ENCODE results near the gene RNASEH2B.

GRCh38 chr13:50864492-50864891 lies 45.1 kb upstream of the RNASEH2B start:
- TF ChIP-seq SOX6 (IDR thresholded peaks at IDR 0.05) = no peak
- TF ChIP-seq SOX6 (CRISPR knock-in tag; IDR thresholded peaks at IDR 0.05) = no peak
- TF ChIP-seq BHLHE40 (IDR thresholded peaks at IDR 0.05; ENCODE audit: low read length) = no peak
- TF ChIP-seq POLR2AphosphoS5 (IDR thresholded peaks at IDR 0.05; ENCODE audit: low read depth, low read length) = no peak
- no peak for TF ChIP-seq KAT7 (CRISPR knock-in tag; IDR thresholded peaks at IDR 0.05; ENCODE audit: borderline replicate concordance)
- no peak for TF ChIP-seq ZNF790 (CRISPR knock-in tag; IDR thresholded peaks at IDR 0.05; ENCODE audit: borderline replicate concordance)
- TF ChIP-seq HNRNPK (IDR thresholded peaks at IDR 0.05; ENCODE audit: low read depth, low read length, poor library complexity, severe bottlenecking) = no peak
- no peak for TF ChIP-seq FOXJ3 (CRISPR knock-in tag; IDR thresholded peaks at IDR 0.05; ENCODE audit: borderline replicate concordance)
- TF ChIP-seq GPBP1L1 (CRISPR knock-in tag; IDR thresholded peaks at IDR 0.05) = no peak
- TF ChIP-seq GTF3A (CRISPR knock-in tag; conservative IDR thresholded peaks at IDR 0.05) = no peak
